ENCODE measurements around the gene NRXN3. TPM values are rescaled to one million over a fixed set of nuclear protein-coding genes. Genes with fewer than 3 reads are reported as not detected.

The NRXN3 gene
- total and polyA plus RNA-seq, 4 donors: 0.07 to 1.2 (median 0.23) TPM

- TF ChIP-seq EGR1 (IDR thresholded peaks at IDR 0.05; ENCODE audit: low read depth in 2 of 2) (no peak), FOXA2 (IDR thresholded peaks at IDR 0.05) (no peak), JUND (IDR thresholded peaks at IDR 0.05) (no peak), TAF1 (conservative IDR thresholded peaks at IDR 0.05) (no peak), FOXA1 (IDR thresholded peaks at IDR 0.05) (no peak), RXRA (IDR thresholded peaks at IDR 0.05) (no peak)
Measured at GRCh38 chr14:79534703-79535353, 1364.7 kb downstream of the NRXN3 start (continued).

GRCh38 chr14:79540394-79540793 lies 1370.2 kb downstream of the NRXN3 start:
- Histone ChIP-seq H3K4me1 (ENCODE audit: control insufficient read depth in 4 of 4, insufficient read depth in 4 of 4, low read length in 3 of 4) (no peaks in the 10 kb centered on the region), H3K36me3 (ENCODE audit: control insufficient read depth in 4 of 4, insufficient read depth in 3 of 4, low read depth in 1 of 4, low read length in 3 of 4) (no peaks in the 10 kb centered on the region), H3K27me3 (ENCODE audit: control insufficient read depth in 4 of 4, insufficient read depth in 4 of 4, low read length in 3 of 4) (no peaks in the 10 kb centered on the region), H3K4me3 (ENCODE audit: low read depth in 1 of 3, low read length in 3 of 3) (no peak overlapping the region), H3K27ac (ENCODE audit: low read depth in 1 of 2, low read length in 2 of 2) (no peak overlapping the region), H3K9ac (ENCODE audit: low read depth in 1 of 2, low read length in 2 of 2) (no peak overlapping the region), H3K9me3 (ENCODE audit: control insufficient read depth in 4 of 4, low read length in 3 of 4) (no peaks in the 10 kb centered on the region)
- WGBS: 76% methylated on average over 1 of the region's 1 CpG
- DNase-seq (ENCODE audit: low spot score): no peak
- TF ChIP-seq YY1 (IDR thresholded peaks at IDR 0.05): no peak
- no peak for TF ChIP-seq NR2F2 (IDR thresholded peaks at IDR 0.05)
- no peak for TF ChIP-seq SP1 (IDR thresholded peaks at IDR 0.05)
- TF ChIP-seq REST (IDR thresholded peaks at IDR 0.05): no peak
- TF ChIP-seq HNF4G (IDR thresholded peaks at IDR 0.05): no peak
- no peak for TF ChIP-seq GABPA (IDR thresholded peaks at IDR 0.05 in 1 of 2, conservative IDR thresholded peaks at IDR 0.05 in 1 of 2)
- no peak for TF ChIP-seq CTCF (IDR thresholded peaks at IDR 0.05; ENCODE audit: low read depth, low read length, missing input control)

- no peak for DNase-seq (ENCODE audit: low spot score)
- H3K27me3 ChIP-seq (ENCODE audit: control insufficient read depth in 4 of 4, insufficient read depth in 4 of 4, low read length in 3 of 4): no peaks in the 10 kb centered on the region
- H3K4me3 ChIP-seq (ENCODE audit: low read depth in 1 of 3, low read length in 3 of 3): no peak overlapping the region
- TF ChIP-seq CTCF (IDR thresholded peaks at IDR 0.05; ENCODE audit: low read depth, low read length, missing input control) (no peak), RAD21 (IDR thresholded peaks at IDR 0.05) (no peak), HNF4G (IDR thresholded peaks at IDR 0.05) (no peak), ZBTB33 (IDR thresholded peaks at IDR 0.05) (no peak), YY1 (IDR thresholded peaks at IDR 0.05) (no peak), JUND (IDR thresholded peaks at IDR 0.05) (no peak)
- no peaks in the 10 kb centered on the region for H3K4me1 ChIP-seq (ENCODE audit: control insufficient read depth in 4 of 4, insufficient read depth in 4 of 4, low read length in 3 of 4)
- H3K36me3 ChIP-seq (ENCODE audit: control insufficient read depth in 4 of 4, insufficient read depth in 3 of 4, low read depth in 1 of 4, low read length in 3 of 4): no peaks in the 10 kb centered on the region
- no peak overlapping the region for H3K9ac ChIP-seq (ENCODE audit: low read depth in 1 of 2, low read length in 2 of 2)
- 85% methylated on average over 3 of the region's 3 CpGs for WGBS
- no peak overlapping the region for H3K27ac ChIP-seq (ENCODE audit: low read depth in 1 of 2, low read length in 2 of 2)
- H3K9me3 ChIP-seq (ENCODE audit: control insufficient read depth in 4 of 4, low read length in 3 of 4): no peaks in the 10 kb centered on the region
Measured at GRCh38 chr14:79542121-79542520, 1371.9 kb downstream of the NRXN3 start.
